Stimulated activated CD8-positive, alpha-beta memory T cell treated with anti-CD3 and anti-CD28 coated beads, Interleukin-12 subunit alpha, Interleukin-12 subunit beta, amount 100 ng/mL, for 1 hour (primary cell): ENCODE results near the gene ELF2.
"Not testable (repeated sequence)": the region's sequence is repeated elsewhere in the genome, so short reads cannot be mapped to it uniquely, and the experiment has no call there.

ENCODE experiments used
- DNase-seq: peaks from one replicate; pipeline ENCODE4 v3.0.0-alpha.2; 2020; ENCODE audit warnings: low read depth

The ELF2 gene

GRCh38 chr4:139142980-139143379 lies 34.0 kb downstream of the ELF2 start:
- no peak for DNase-seq

GRCh38 chr4:139142087-139142486 lies 34.9 kb downstream of the ELF2 start:
- no peak for DNase-seq

- no peak for DNase-seq
Measured at GRCh38 chr4:139137763-139138162, 39.3 kb downstream of the ELF2 start.

- no peak for DNase-seq
Measured at GRCh38 chr4:139134403-139134802, 42.6 kb downstream of the ELF2 start.

- no peak for DNase-seq
Measured at GRCh38 chr4:139131209-139131870, 45.7 kb downstream of the ELF2 start.

GRCh38 chr4:139129206-139129605 lies 47.8 kb downstream of the ELF2 start:
- DNase-seq, result no peak

- DNase-seq, result no peak
Measured at GRCh38 chr4:139126898-139127297, 50.1 kb downstream of the ELF2 start.

GRCh38 chr4:139123910-139124309 lies 53.1 kb downstream of the ELF2 start:
- no peak for DNase-seq

- no peak for DNase-seq
Measured at GRCh38 chr4:139118365-139118764, 58.7 kb downstream of the ELF2 start.

- no peak for DNase-seq
Measured at GRCh38 chr4:139115226-139115625, 61.8 kb downstream of the ELF2 start.

- not testable (repeated sequence) for DNase-seq
Measured at GRCh38 chr4:139114795-139115194, 62.2 kb downstream of the ELF2 start.

- no peak for DNase-seq
Measured at GRCh38 chr4:139112650-139113049, 64.4 kb downstream of the ELF2 start.

- no peak for DNase-seq
Measured at GRCh38 chr4:139108567-139109128, 68.4 kb downstream of the ELF2 start.

GRCh38 chr4:139099366-139099982 lies 77.5 kb downstream of the ELF2 start:
- peak; percentile 64 for DNase-seq

- no peak for DNase-seq
Measured at GRCh38 chr4:139092271-139092670, 84.7 kb downstream of the ELF2 start.

GRCh38 chr4:139085141-139085540 lies 91.9 kb downstream of the ELF2 start:
- no peak for DNase-seq

- no peak for DNase-seq
Measured at GRCh38 chr4:139084804-139085093, 92.3 kb downstream of the ELF2 start.

- DNase-seq, result peak; percentile 52
Measured at GRCh38 chr4:139083956-139084803, 92.8 kb downstream of the ELF2 start.

GRCh38 chr4:139083607-139083955 lies 93.4 kb downstream of the ELF2 start:
- DNase-seq, result peak; percentile 37

- DNase-seq, result peak; percentile 78
Measured at GRCh38 chr4:139082750-139083606, 94.0 kb downstream of the ELF2 start.

GRCh38 chr4:139078926-139079325 lies 98.1 kb downstream of the ELF2 start:
- DNase-seq, result no peak
